Measurements from ENCODE around the gene FHIT.

Gene FHIT

GRCh38 chr3:60956729-60957128 is 294.5 kb downstream of the FHIT start:
- no peaks in the 10 kb centered on the region for H3K36me3 ChIP-seq
- no peak for DNase-seq

DNA sequence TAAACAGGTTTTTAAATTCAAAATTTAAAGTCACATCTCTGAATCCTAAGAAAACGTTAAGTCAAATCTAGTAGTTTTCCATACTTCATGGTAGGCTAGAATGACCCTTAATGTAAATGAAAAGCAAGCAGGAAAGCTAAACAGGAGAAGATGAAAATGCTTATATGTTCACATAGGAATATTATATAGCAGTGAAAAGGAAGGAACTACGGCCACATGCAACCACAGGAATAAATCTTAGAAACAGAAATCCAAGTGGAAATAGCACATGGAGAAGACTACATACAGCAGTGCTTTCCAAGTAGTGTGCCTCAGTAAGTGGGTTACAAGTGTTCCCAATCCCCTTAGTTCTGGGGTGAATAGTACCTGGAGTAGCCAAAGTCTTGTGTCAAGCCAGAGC is 296.2 kb downstream of the FHIT start:
- H3K4me3 ChIP-seq (ENCODE audit: low read depth, low read length): no peak overlapping the region
- DNase-seq: no peak
- no peaks in the 10 kb centered on the region for H3K27me3 ChIP-seq
- H3K9me3 ChIP-seq: no peaks in the 10 kb centered on the region
- no peaks in the 10 kb centered on the region for H3K4me1 ChIP-seq
- H3K36me3 ChIP-seq: no peaks in the 10 kb centered on the region
- TF ChIP-seq, protein P1, sequence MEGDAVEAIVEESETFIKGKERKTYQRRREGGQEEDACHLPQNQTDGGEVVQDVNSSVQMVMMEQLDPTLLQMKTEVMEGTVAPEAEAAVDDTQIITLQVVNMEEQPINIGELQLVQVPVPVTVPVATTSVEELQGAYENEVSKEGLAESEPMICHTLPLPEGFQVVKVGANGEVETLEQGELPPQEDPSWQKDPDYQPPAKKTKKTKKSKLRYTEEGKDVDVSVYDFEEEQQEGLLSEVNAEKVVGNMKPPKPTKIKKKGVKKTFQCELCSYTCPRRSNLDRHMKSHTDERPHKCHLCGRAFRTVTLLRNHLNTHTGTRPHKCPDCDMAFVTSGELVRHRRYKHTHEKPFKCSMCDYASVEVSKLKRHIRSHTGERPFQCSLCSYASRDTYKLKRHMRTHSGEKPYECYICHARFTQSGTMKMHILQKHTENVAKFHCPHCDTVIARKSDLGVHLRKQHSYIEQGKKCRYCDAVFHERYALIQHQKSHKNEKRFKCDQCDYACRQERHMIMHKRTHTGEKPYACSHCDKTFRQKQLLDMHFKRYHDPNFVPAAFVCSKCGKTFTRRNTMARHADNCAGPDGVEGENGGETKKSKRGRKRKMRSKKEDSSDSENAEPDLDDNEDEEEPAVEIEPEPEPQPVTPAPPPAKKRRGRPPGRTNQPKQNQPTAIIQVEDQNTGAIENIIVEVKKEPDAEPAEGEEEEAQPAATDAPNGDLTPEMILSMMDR (IDR thresholded peaks at IDR 0.05; ENCODE audit: low read depth, low read length): no peak

More at GRCh38 chr3:60956729-60957128, 294.5 kb downstream of the FHIT start:
- TF ChIP-seq, protein P1 (IDR thresholded peaks at IDR 0.05; ENCODE audit: low read depth, low read length): no peak
- no peak overlapping the region for H3K4me3 ChIP-seq (ENCODE audit: low read depth, low read length)
- no peaks in the 10 kb centered on the region for H3K4me1 ChIP-seq
- H3K27me3 ChIP-seq: no peaks in the 10 kb centered on the region
- H3K9me3 ChIP-seq: no peaks in the 10 kb centered on the region

DNA sequence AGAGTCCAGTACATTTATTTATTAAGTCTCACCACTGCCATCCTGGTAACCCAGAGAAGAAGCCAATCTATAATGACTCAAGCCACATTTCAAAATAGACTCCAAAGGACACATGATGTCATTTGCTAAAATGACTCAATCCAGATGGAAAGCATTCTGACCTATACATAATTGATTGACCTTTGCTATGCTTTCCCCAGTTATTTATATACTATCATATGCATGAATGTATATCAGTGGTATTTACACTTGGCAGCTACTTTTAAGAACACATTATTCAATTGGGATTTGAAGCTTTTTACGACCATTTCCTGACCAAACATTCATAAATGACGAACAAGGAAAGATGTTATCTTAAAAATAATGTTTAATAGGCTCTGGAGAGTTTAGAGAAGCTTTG is 297.2 kb downstream of the FHIT start:
- Histone ChIP-seq H3K4me1 (no peaks in the 10 kb centered on the region), H3K36me3 (no peaks in the 10 kb centered on the region), H3K4me3 (ENCODE audit: low read depth, low read length) (no peak overlapping the region), H3K9me3 (no peaks in the 10 kb centered on the region), H3K27me3 (no peaks in the 10 kb centered on the region)
- DNase-seq: no peak
- TF ChIP-seq, protein P1 (IDR thresholded peaks at IDR 0.05; ENCODE audit: low read depth, low read length): no peak

DNA sequence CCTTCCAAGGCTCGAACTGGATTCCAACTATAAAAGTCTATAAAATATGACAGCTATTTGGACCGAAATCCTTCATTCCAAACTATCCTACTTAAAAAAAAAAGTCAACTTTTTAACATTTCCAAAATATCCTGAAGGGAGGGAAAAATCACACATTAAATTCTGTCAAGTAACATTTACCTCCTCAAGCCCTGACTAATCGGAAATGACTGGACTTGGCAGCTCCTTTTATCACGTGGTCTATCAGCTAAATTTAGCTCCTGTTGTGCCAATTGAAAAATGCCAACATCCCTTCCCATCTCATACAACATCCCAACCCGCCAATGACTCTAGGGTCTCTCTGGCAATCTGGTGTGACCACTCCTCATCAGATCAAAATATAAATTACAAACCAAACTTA is 297.9 kb downstream of the FHIT start:
- Histone ChIP-seq H3K9me3 (no peaks in the 10 kb centered on the region), H3K36me3 (no peaks in the 10 kb centered on the region)

GRCh38 chr3:60952055-60952454 is 299.2 kb downstream of the FHIT start:
- Histone ChIP-seq H3K4me3 (ENCODE audit: low read depth, low read length) (no peak overlapping the region), H3K27me3 (no peaks in the 10 kb centered on the region), H3K36me3 (no peaks in the 10 kb centered on the region), H3K4me1 (no peaks in the 10 kb centered on the region), H3K9me3 (no peaks in the 10 kb centered on the region)
- DNase-seq: no peak
- TF ChIP-seq, protein P1 (IDR thresholded peaks at IDR 0.05; ENCODE audit: low read depth, low read length): no peak

More for the DNA sequence above, 297.9 kb downstream of the FHIT start:
- no peak for DNase-seq
- Histone ChIP-seq H3K4me3 (ENCODE audit: low read depth, low read length) (no peak overlapping the region), H3K4me1 (no peaks in the 10 kb centered on the region), H3K27me3 (no peaks in the 10 kb centered on the region)
- TF ChIP-seq, protein P1 (IDR thresholded peaks at IDR 0.05; ENCODE audit: low read depth, low read length): no peak

DNA sequence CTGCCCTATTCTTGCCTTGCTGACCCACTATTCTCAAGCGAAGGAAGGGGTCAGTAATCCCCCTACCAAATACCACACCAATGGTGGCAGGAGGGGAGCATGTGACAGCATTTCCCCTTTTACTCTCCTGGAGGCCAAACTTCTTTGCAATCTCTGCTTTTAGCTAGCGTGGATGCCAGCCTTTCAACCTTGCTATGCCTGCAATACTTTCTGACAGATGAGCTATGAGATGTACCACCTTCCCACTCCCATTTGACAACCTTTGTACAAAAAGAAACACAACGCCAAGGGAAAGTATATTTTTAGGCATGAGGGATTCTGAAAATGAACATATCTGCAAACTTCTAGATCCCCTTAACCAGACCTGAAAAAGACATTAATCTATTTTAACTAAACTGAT is 302.1 kb downstream of the FHIT start:
- Histone ChIP-seq H3K4me1 (no peaks in the 10 kb centered on the region), H3K27me3 (no peaks in the 10 kb centered on the region), H3K9me3 (no peaks in the 10 kb centered on the region), H3K36me3 (no peaks in the 10 kb centered on the region), H3K4me3 (ENCODE audit: low read depth, low read length) (no peak overlapping the region)
- DNase-seq: no peak
- TF ChIP-seq, protein P1 (IDR thresholded peaks at IDR 0.05; ENCODE audit: low read depth, low read length): no peak
